WTC11 (cell line): ENCODE data around the gene TOR4A. TPM values are rescaled to one million over a fixed set of nuclear protein-coding genes. Genes with fewer than 3 reads are reported as not detected.
A peak's percentile ranks its signal among the peaks of the same experiment; 100 is the strongest.

Source experiments
- ATAC-seq: fragments of 200-7000 bp; cut with Tn5 transposase; 2 replicates; pipeline ENCODE4 v1.10.0; 2021; ENCODE audit warnings: mild to moderate bottlenecking, moderate library complexity
- CTCF ChIA-PET: fragments of 300-600 bp; sonication (Branson Sonifier 250); formaldehyde crosslinking; loops from one replicate; lab custom pipeline; 2021; ENCODE audit warnings: antibody characterized with exemption; lab: Charles Lee
- POLR2A ChIA-PET: fragments of 350-600 bp; sonication (Branson Sonifier 250); formaldehyde crosslinking; loops from one replicate; lab custom pipeline; 2021; ENCODE audit warnings: antibody characterized with exemption; lab: Charles Lee
- DNase-seq: peaks from one replicate; pipeline ENCODE4 v3.0.0; 2021; ENCODE audit warnings: low spot score
- H3K27ac Mint-ChIP-seq: 2 replicates; pipeline ENCODE4 v1.8.0; 2021; ENCODE audit warnings: mixed read lengths
- H3K27me3 Mint-ChIP-seq: 2 replicates; pipeline ENCODE4 v1.8.0; 2021; ENCODE audit warnings: low read depth, mild to moderate bottlenecking, moderate library complexity, mixed read lengths
- H3K36me3 Mint-ChIP-seq: 2 replicates; pipeline ENCODE4 v1.8.0; 2021; ENCODE audit warnings: mixed read lengths
- H3K4me1 Mint-ChIP-seq: 2 replicates; pipeline ENCODE4 v1.8.0; 2022; ENCODE audit warnings: mixed read lengths
- H3K4me3 Mint-ChIP-seq: 2 replicates; pipeline ENCODE4 v1.8.0; 2021; ENCODE audit warnings: mild to moderate bottlenecking, moderate library complexity, mixed read lengths
- H3K9me3 Mint-ChIP-seq: 2 replicates; pipeline ENCODE4 v1.8.0; 2021; ENCODE audit warnings: mixed read lengths
- CBFB ChIP-seq: sonication (generic); formaldehyde crosslinking; IDR thresholded peaks from 2 replicates; pipeline ENCODE4 v1.8.1; 2022; ENCODE audit warnings: mild to moderate bottlenecking, low read depth, missing genetic modification reagents
- E2F4 ChIP-seq: sonication (generic); formaldehyde crosslinking; IDR thresholded peaks from 2 replicates; pipeline ENCODE4 v1.8.1; 2022; ENCODE audit warnings: low read depth, mild to moderate bottlenecking, moderate library complexity, missing genetic modification reagents, borderline replicate concordance
- EMX1 ChIP-seq: fragments of 250-450 bp; sonication (Bioruptor Pico); IDR thresholded peaks from 2 replicates; pipeline ENCODE4 v1.8.0; 2021; ENCODE audit warnings: mild to moderate bottlenecking
- ESRRA ChIP-seq: sonication (generic); formaldehyde crosslinking; IDR thresholded peaks from 2 replicates; pipeline ENCODE4 v1.8.1; 2022; ENCODE audit warnings: mild to moderate bottlenecking, missing genetic modification reagents, borderline replicate concordance
- FOXJ3 ChIP-seq: sonication (generic); formaldehyde crosslinking; IDR thresholded peaks from 2 replicates; pipeline ENCODE4 v1.9.0; 2021; ENCODE audit warnings: missing genetic modification reagents, mild to moderate bottlenecking, borderline replicate concordance
- FOXP1 ChIP-seq: sonication (generic); formaldehyde crosslinking; IDR thresholded peaks from 2 replicates; pipeline ENCODE4 v1.8.0; 2022; ENCODE audit warnings: missing genetic modification reagents, mild to moderate bottlenecking, moderate library complexity, borderline replicate concordance
- GRHL2 ChIP-seq: fragments of 250-450 bp; sonication (Bioruptor Pico); IDR thresholded peaks from 2 replicates; pipeline ENCODE4 v1.8.0; 2022; ENCODE audit warnings: mild to moderate bottlenecking, moderate library complexity; ENCODE audit not compliant: insufficient replicate concordance, severe bottlenecking
- KAT7 ChIP-seq: sonication (generic); formaldehyde crosslinking; IDR thresholded peaks from 2 replicates; pipeline ENCODE4 v1.8.1; 2023; ENCODE audit warnings: missing genetic modification reagents, mild to moderate bottlenecking, borderline replicate concordance
- MLX ChIP-seq: sonication (generic); formaldehyde crosslinking; IDR thresholded peaks from 2 replicates; pipeline ENCODE4 v1.8.1; 2023; ENCODE audit warnings: mild to moderate bottlenecking, missing genetic modification reagents, moderate library complexity
- MXD4 ChIP-seq: fragments of 250-450 bp; sonication (Bioruptor Pico); IDR thresholded peaks from 2 replicates; pipeline ENCODE4 v1.8.0; 2021; ENCODE audit warnings: mild to moderate bottlenecking, moderate library complexity, borderline replicate concordance
- NFATC4 ChIP-seq: fragments of 250-450 bp; sonication (Bioruptor Pico); IDR thresholded peaks from 2 replicates; pipeline ENCODE4 v1.9.0; 2021; ENCODE audit warnings: mild to moderate bottlenecking
- NFE2L1 ChIP-seq: sonication (generic); formaldehyde crosslinking; IDR thresholded peaks from 2 replicates; pipeline ENCODE4 v1.8.1; 2023; ENCODE audit warnings: missing genetic modification reagents
- NFYB ChIP-seq: sonication (generic); formaldehyde crosslinking; conservative IDR thresholded peaks from 2 replicates; pipeline ENCODE4 v1.8.0; 2022; ENCODE audit warnings: low read depth, missing genetic modification reagents
- PRRX2 ChIP-seq: fragments of 250-450 bp; sonication (Bioruptor Pico); IDR thresholded peaks from 2 replicates; pipeline ENCODE4 v1.8.0; 2021; ENCODE audit warnings: mild to moderate bottlenecking
- SMAD3 ChIP-seq: sonication (generic); formaldehyde crosslinking; IDR thresholded peaks from 2 replicates; pipeline ENCODE4 v1.8.0; 2022; ENCODE audit warnings: missing genetic modification reagents, mild to moderate bottlenecking, borderline replicate concordance
- SMAD4 ChIP-seq: sonication (generic); formaldehyde crosslinking; IDR thresholded peaks from 2 replicates; pipeline ENCODE4 v1.8.0; 2022; ENCODE audit warnings: mild to moderate bottlenecking, missing genetic modification reagents
- TEAD4 ChIP-seq: sonication (generic); formaldehyde crosslinking; IDR thresholded peaks from 2 replicates; pipeline ENCODE4 v1.8.0; 2022; ENCODE audit warnings: mild to moderate bottlenecking, missing genetic modification reagents
- TP53 ChIP-seq: sonication (generic); formaldehyde crosslinking; IDR thresholded peaks from 2 replicates; pipeline ENCODE4 v1.8.1; 2023; ENCODE audit warnings: mild to moderate bottlenecking, missing genetic modification reagents
- ZBTB21 ChIP-seq: sonication (generic); formaldehyde crosslinking; IDR thresholded peaks from 2 replicates; pipeline ENCODE4 v1.8.1; 2023; ENCODE audit warnings: mild to moderate bottlenecking, missing genetic modification reagents, borderline replicate concordance
- ZNF121 ChIP-seq: sonication (generic); formaldehyde crosslinking; IDR thresholded peaks from 2 replicates; pipeline ENCODE4 v1.8.0; 2023; ENCODE audit warnings: missing genetic modification reagents
- ZNF416 ChIP-seq: fragments of 250-450 bp; sonication (Bioruptor Pico); IDR thresholded peaks from 2 replicates; pipeline ENCODE4 v1.9.0; 2021; ENCODE audit warnings: mild to moderate bottlenecking, inconsistent platforms
- ZNF423 ChIP-seq: fragments of 250-450 bp; sonication (Bioruptor Pico); IDR thresholded peaks from 2 replicates; pipeline ENCODE4 v2.1.2; 2022; ENCODE audit warnings: mild to moderate bottlenecking, moderate library complexity
- ZSCAN18 ChIP-seq: fragments of 250-450 bp; sonication (Bioruptor Pico); IDR thresholded peaks from 2 replicates; pipeline ENCODE4 v2.1.2; 2022; ENCODE audit warnings: mild to moderate bottlenecking, moderate library complexity
- total RNA-seq: library from RNA; stranded (reverse); gene quantifications from 3 replicates; pipeline ENCODE4 v1.2.3, GENCODE V29; 2021
- TF ChIP-seq, protein P1 (sequence below): fragments of 250-450 bp; sonication (Bioruptor Pico); IDR thresholded peaks from 2 replicates; pipeline ENCODE4 v1.9.0; 2021; ENCODE audit warnings: mild to moderate bottlenecking, borderline replicate concordance
- TF ChIP-seq, protein P2 (sequence below): fragments of 250-450 bp; sonication (Bioruptor Pico); conservative IDR thresholded peaks from 2 replicates; pipeline ENCODE4 v1.9.0; 2021; ENCODE audit warnings: mild to moderate bottlenecking

Gene TOR4A
- total RNA-seq, 1 experiment from 2014 or later: 7.3 TPM

DNA sequence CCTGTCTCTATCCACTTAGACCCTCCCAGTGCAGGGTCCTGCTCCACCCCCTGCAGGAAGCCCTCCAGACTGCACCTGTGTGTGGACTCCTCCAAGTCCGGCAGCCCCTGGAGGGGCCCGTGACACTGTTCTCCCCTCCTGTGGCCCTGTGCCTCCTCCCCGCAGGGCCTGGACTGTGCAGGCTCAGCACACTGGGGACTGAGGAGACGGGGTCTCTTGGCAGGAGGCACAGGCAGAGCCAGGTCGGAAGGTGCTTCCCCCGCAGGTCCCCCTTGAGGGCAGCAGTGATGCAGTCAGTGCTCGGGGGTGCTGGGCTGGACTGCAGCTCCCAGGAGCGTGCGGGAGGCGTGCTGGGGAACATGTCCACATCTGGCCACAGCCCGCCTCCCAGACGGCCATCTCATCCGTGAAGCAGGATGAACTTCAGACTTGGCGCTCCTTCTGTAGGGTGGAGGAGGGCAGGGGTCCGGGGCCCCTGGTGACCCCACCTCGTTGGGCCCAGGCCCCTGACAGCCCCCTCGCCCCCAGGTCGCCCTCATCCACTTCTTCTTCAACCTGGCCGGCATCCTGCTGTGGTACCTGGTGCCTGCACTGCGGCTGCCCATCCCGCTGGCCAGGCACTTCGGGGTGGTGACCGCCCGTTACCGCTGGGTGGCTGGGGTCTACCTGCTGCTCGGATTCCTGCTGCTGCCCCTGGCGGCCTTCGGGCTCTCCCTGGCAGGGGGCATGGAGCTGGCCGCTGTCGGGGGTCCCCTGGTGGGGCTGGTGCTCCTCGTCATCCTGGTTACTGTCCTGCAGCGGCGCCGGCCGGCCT lies 41.9 kb upstream of the TOR4A start:
- DNase-seq (peak; percentile 55), ATAC-seq (peak; percentile 27)
- no peaks in the 10 kb centered on the region for H3K27me3 Mint-ChIP-seq
- TF ChIP-seq CBFB (CRISPR knock-in tag): no peak
- TF ChIP-seq FOXJ3 (CRISPR knock-in tag): no peak
- peak; percentile 84; the same call in 1 of the 2 replicates for TF ChIP-seq KAT7 (CRISPR knock-in tag)
- no peak for TF ChIP-seq NFATC4 (CRISPR knock-in tag)
- 0 out of 2 replicates have a peak, but pooled peaks have one; percentile 8 for TF ChIP-seq ZNF423
- TF ChIP-seq ZSCAN18 (CRISPR knock-in tag): no peak
- TF ChIP-seq EMX1: no peak
- TF ChIP-seq ESRRA: no peak
- no peak for TF ChIP-seq TP53 (CRISPR knock-in tag)
- no peak for TF ChIP-seq SMAD3
- TF ChIP-seq, protein P1, sequence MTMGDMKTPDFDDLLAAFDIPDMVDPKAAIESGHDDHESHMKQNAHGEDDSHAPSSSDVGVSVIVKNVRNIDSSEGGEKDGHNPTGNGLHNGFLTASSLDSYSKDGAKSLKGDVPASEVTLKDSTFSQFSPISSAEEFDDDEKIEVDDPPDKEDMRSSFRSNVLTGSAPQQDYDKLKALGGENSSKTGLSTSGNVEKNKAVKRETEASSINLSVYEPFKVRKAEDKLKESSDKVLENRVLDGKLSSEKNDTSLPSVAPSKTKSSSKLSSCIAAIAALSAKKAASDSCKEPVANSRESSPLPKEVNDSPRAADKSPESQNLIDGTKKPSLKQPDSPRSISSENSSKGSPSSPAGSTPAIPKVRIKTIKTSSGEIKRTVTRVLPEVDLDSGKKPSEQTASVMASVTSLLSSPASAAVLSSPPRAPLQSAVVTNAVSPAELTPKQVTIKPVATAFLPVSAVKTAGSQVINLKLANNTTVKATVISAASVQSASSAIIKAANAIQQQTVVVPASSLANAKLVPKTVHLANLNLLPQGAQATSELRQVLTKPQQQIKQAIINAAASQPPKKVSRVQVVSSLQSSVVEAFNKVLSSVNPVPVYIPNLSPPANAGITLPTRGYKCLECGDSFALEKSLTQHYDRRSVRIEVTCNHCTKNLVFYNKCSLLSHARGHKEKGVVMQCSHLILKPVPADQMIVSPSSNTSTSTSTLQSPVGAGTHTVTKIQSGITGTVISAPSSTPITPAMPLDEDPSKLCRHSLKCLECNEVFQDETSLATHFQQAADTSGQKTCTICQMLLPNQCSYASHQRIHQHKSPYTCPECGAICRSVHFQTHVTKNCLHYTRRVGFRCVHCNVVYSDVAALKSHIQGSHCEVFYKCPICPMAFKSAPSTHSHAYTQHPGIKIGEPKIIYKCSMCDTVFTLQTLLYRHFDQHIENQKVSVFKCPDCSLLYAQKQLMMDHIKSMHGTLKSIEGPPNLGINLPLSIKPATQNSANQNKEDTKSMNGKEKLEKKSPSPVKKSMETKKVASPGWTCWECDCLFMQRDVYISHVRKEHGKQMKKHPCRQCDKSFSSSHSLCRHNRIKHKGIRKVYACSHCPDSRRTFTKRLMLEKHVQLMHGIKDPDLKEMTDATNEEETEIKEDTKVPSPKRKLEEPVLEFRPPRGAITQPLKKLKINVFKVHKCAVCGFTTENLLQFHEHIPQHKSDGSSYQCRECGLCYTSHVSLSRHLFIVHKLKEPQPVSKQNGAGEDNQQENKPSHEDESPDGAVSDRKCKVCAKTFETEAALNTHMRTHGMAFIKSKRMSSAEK (CRISPR knock-in tag): no peak
- no peak for TF ChIP-seq FOXP1 (CRISPR knock-in tag)
- TF ChIP-seq E2F4 (CRISPR knock-in tag): no peak
- no peak for TF ChIP-seq ZNF416
- TF ChIP-seq NFE2L1 (CRISPR knock-in tag): no peak
- TF ChIP-seq ZNF121 (CRISPR knock-in tag): no peak
- no peak for TF ChIP-seq NFYB (CRISPR knock-in tag)
- ChIA-PET POLR2A (interaction anchor here (0.5 to 0.7 kb wide), 3 partner anchors 21 to 121 kb away, joined by 3 to 4 read pairs (median 3); partner anchors contain the start of gene DPP7), CTCF (interaction anchor here (0.6 to 4.6 kb wide), 56 partner anchors 9 to 631 kb away, joined by 3 to 143 read pairs (median 8); partner anchors contain the start of genes CYSRT1, EXD3, GRIN1 and LRRC26)
- peaks cover 18% of the 10 kb centered on the region for H3K4me1 Mint-ChIP-seq
- no peaks in the 10 kb centered on the region for H3K9me3 Mint-ChIP-seq
- no peak overlapping the region; the same call in 1 of the 2 replicates for H3K27ac Mint-ChIP-seq
- no peaks in the 10 kb centered on the region for H3K36me3 Mint-ChIP-seq
- H3K4me3 Mint-ChIP-seq: no peak overlapping the region

- H3K9me3 Mint-ChIP-seq: no peaks in the 10 kb centered on the region
- no peak overlapping the region for H3K4me3 Mint-ChIP-seq
- CTCF ChIA-PET: interaction anchor here (0.6 to 4.6 kb wide), 91 partner anchors 11 to 632 kb away, joined by 3 to 143 read pairs (median 6); partner anchors contain the start of genes CYSRT1, ENTPD2, ENTPD8 and EXD3
- DNase-seq (peak; percentile 96), ATAC-seq (peak; percentile 23)
- H3K27ac Mint-ChIP-seq: no peak overlapping the region
- H3K36me3 Mint-ChIP-seq: no peaks in the 10 kb centered on the region
- POLR2A ChIA-PET: interaction anchor here (0.5 to 0.9 kb wide), 3 partner anchors 21 to 122 kb away, joined by 3 to 4 read pairs (median 3); partner anchors contain the start of genes DPP7 and NRARP
- H3K4me1 Mint-ChIP-seq: peaks cover 18% of the 10 kb centered on the region
- no peaks in the 10 kb centered on the region for H3K27me3 Mint-ChIP-seq
- no peak for TF ChIP-seq MXD4 (CRISPR knock-in tag)
- no peak for TF ChIP-seq MLX
- TF ChIP-seq FOXJ3 (CRISPR knock-in tag): no peak
- TF ChIP-seq, protein P2, sequence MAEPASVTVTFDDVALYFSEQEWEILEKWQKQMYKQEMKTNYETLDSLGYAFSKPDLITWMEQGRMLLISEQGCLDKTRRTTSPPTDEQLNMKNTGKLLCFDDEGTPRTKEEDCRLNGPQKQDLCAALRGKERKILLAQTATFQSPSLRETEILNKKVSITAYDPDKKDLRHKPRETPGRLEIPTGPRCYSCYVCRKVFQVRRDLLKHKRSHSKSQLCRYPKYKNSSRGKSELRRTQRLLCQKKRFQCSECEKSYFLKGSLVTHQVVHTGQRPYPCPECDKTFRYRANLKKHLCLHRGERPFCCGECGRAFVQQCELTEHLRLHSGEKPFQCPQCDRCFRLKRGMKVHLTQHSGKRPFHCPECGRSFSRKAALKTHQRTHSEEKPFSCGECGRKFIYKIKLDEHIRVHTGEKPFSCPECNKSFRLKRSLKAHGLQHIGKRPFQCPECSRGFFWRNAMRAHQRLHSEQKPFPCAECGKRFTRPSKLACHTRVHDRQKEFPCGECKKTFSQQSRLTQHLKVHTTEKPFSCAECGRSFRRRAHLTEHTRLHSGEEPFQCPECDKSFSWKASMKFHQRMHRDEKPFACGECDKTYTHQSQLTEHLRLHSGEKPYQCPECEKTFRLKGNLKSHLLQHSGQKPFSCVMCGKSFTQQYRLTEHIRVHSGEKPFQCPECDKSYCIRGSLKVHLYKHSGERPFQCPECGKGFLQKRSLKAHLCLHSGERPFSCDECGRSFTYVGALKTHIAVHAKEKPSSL (CRISPR knock-in tag): no peak
- no peak for TF ChIP-seq TEAD4 (CRISPR knock-in tag)
- TF ChIP-seq ZNF416: no peak
- TF ChIP-seq GRHL2 (CRISPR knock-in tag): no peak
- no peak for TF ChIP-seq ZBTB21 (CRISPR knock-in tag)
- no peak for TF ChIP-seq PRRX2 (CRISPR knock-in tag)
- no peak for TF ChIP-seq SMAD4 (CRISPR knock-in tag)
Observed at GRCh38 chr9:137236238-137236935, 41.1 kb upstream of the TOR4A start.
